ENCODE results near the gene PRIM1.
"Not testable (repeated sequence)": the region's sequence is repeated elsewhere in the genome, so short reads cannot be mapped to it uniquely, and the experiment has no call there.

The PRIM1 gene

DNA sequence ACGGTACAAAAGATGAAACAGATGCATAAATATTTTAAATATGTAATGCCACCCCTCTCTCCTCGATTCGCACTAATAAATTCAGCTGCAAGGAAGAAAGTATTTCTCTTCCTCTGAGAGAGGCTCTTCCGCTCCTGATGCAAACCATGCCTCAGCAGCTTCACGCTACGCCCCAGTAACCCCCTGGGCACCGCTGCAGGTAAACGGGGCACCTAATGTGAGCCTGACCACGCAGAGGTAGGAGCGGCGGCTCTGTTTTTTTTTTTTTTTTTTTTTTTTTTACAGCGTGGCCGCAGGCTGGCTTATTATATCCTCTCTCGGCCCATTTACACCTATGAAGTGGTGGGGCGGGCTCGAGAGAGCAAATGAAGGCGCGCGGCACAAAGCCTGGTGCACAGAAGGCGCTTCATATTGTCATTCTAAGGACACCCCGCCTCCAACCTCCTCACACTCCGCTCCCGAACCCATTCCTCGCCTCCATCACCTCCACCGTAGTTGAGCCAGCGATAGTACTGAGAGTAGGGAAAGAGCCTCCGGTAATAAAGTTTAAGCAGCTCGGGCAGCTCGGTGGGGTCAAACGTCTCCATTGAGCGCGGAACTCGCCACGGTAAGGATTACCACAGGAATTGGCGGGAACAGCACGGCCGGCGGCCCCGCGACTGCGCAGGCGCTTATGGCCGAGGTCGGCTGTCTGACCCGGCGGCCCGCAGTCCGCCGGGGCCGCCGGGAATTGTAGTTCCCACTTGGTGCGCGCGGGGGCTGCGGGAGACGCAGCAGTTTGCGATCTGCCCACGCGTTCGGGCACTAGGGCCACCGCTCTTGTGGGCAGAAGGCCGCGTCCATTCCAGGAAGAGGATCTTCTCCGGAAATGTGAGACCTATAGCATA lies at the start of gene PRIM1:
PRIM1 (minus strand) TSS at position 612 of the 887 bp plus-strand sequence; CDS start at position 587, 25 bp downstream.
- DNase-seq (ENCODE audit: low read depth in 2 of 2): peak; percentile 87 to 88

DNA sequence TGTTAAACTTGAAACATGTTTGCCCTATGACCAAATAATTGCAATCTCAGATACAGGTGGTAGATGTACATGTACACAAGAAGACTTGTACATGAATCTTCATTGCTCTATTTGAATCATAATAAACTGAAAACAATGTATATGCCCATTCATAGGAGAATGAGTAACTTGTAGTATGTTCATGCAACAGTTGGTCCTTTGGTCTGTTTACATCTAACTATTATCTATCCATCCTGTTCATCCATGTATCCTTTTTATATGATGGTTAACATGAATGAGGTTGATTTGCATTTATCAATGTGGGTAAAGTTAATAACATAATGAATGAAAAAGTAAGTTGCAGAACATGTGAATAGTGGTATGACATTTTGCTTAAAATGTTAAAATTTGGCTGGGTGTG lies 48.1 kb upstream of the PRIM1 start:
- no peak for DNase-seq (ENCODE audit: low read depth in 2 of 2)

DNA sequence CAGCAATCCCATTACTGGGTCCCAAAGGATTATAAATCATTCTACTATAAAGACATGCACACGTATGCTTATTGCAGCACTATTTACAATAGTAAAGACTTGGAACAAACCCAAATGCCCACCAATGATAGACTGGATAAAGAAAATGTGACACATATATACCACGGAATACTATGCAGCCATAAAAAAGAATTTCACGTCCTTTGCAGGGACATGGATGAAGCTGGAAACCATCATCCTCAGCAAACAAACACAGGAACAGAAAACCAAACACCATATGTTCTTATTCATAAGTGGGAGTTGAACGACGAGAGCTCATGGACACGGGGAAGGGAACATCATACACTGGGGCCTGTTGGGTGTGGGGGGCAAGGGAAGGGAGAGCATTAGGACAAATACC lies 47.2 kb upstream of the PRIM1 start:
- not testable (repeated sequence) for DNase-seq (ENCODE audit: low read depth in 2 of 2)

DNA sequence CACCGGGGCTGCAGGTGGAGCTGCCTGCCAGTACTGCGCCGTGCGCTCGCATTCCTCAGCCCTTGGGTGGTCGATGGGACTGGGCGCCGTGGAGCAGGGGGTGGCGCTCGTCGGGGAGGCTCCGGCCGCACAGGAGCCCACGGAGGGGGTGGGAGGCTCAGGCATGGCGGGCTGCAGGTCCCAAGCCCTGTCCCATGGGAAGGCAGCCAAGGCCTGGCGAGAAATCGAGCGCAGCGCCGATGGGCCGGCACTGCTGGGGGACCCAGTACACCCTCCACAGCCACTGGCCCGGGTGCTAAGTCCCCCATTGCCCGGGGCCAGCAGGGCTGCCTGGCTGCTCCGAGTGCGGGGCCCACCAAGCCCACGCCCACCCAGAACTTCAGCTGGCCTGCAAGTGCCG lies 43.7 kb upstream of the PRIM1 start:
- DNase-seq (ENCODE audit: low read depth in 2 of 2): not testable (repeated sequence)

DNA sequence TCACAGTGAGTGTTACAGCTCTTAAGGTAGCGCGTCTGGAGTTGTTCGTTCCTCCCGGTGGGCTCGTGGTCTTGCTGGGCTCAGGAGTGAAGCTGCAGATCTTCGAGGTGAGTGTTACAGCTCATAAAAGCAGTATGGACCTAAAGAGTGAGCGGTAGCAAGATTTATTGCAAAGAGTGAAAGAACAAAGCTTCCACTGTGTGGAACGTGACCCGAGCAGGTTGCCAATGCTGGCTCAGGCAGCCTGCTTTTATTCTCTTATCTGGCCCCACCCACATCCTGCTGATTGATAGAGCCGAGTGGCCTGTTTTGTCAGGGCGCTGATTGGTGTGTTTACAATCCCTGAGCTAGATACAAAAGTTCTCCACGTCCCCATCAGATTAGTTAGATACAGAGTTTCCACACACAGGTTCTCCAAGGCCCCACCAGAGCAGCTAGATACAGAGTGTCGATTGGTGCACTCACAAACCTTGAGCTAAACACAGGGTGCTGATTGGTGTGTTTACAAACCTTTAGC lies 43.0 kb upstream of the PRIM1 start:
- DNase-seq (ENCODE audit: low read depth in 2 of 2): not testable (repeated sequence)

DNA sequence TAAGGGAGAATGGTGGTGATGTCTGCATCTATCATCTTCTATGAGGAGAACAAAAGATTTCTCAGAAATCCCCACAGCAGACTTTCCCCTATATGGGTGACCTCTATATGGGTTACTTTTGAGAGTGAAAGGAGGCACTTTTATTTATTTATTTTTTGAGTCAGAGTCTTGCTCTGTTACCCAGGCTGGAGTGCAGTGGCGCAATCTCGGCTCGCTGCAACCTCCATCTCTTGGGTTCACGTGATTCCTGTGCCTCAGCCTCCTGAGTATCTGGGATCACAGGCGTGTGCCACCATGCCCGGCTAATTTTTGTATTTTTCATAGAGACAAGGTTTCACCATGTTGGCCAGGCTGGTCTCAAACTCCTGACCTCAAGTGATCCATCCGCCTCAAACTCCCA lies 41.0 kb upstream of the PRIM1 start:
- DNase-seq (ENCODE audit: low read depth in 2 of 2): not testable (repeated sequence)

DNA sequence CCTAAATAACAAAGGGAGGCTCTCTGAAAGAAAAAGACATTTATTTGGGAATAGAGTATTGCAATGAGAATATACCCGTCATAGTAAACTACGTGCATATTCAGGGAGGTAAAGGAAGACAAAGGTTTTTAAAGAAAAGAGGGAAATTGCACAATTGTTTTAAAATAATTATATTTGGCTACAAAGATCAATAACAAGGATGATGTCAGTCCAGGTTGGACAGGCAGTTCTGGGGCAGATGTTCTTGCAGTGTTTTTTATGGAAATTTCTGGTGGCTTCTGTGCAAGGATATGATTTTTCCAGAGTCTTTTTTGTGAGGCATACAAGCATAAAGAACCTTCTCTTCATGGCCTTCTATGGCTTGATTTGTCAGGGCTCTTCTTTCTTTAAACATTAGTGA lies 40.6 kb upstream of the PRIM1 start:
- no peak for DNase-seq (ENCODE audit: low read depth in 2 of 2)

DNA sequence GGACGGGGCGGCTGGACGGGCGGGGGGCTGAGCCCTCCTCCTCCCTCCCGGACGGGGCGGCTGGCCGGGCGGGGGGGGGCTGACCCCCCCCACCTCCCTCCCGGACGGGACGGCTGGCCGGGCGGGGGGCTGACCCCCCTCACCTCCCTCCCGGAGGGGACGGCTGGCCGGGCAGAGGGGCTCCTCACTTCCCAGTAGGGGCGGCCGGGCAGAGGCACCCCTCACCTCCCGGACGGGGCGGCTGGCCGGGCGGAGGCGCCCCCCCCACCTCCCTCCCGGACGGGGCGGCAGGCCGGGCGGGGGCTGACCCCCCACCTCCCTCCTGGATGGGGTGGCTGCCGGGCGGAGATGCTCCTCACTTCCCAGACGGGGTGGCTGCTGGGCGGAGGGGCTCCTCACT lies 37.3 kb upstream of the PRIM1 start:
- not testable (repeated sequence) for DNase-seq (ENCODE audit: low read depth in 2 of 2)

DNA sequence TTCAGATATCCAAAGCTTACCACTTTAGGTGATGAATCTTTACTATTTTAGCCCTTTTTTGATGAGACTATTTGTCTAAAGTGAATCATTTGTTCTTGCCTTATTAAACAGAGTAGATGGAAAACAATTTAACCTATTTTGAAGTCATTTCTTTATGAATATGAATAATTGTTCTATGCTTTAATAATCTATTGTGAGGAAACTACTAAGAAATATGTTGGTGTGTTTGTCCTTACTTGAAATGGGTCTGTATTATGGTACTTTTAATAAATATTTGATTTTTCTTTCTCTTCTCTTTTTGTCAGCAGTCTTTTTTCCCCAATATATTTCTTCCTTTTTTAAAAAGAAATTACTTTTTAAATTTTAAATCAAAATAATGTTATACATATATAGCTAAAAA lies 35.4 kb upstream of the PRIM1 start:
- DNase-seq (ENCODE audit: low read depth in 2 of 2): no peak

DNA sequence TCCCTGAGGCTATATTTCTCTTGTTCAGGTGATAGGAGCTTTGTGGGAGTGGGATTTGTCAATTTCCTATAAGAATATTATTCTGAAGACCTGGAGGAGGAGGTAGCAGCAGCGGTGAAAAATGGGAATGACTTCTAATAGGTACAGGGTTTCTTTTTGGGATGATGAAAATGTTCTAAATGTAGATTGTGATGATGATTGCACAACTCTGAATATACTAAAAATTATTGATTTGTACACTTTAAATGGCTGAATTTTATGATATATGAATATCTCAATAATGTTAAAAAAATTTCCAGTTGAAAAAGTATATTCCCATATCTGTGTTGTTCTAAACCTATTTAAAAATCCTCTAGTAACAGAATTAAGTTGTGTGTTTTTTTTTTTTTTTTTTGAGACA lies 33.8 kb upstream of the PRIM1 start:
- no peak for DNase-seq (ENCODE audit: low read depth in 2 of 2)

GRCh38 chr12:56785141-56785865 lies 33.2 kb upstream of the PRIM1 start:
- DNase-seq (ENCODE audit: low read depth in 2 of 2): no peak

- no peak for DNase-seq (ENCODE audit: low read depth in 2 of 2)
Observed at GRCh38 chr12:56781726-56782125, 29.6 kb upstream of the PRIM1 start.

DNA sequence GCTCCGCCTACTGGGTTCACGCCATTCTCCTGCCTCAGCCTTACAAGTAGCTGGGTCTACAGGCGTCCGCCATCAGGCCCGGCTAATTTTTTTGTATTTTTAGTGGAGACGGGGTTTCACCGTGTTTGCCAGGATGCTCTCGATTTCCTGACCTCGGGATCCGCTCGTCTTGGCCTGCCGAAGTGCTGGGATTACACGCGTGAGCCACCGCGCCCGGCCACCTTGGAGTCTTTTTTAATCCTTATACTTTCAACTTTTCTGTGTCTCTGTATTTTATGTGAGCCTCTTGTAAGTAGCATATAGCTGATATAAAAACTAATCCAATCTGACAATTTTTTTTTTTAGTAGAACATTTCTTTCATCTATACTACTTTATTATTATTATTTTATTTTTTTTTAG lies 26.6 kb upstream of the PRIM1 start:
- DNase-seq (ENCODE audit: low read depth in 2 of 2): no peak

DNA sequence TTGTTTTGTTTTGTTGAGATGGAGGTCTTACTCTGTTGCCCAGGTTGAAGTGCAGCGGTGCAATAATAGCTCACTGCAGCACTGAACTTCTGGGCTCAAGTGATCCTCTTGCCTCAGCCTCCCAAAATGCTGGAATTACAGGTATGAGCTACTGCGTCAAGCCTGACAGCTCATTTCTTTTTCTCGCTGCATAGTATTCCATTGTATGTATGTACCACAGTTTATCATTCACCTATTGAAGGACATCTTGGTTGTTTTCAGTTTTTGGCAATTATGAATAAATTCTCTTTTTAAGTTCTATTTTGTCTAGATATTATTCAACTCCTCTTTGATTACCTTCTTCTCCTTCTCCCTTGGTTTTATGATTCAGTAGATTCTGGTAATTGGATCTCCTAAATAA lies 24.5 kb upstream of the PRIM1 start:
- no peak for DNase-seq (ENCODE audit: low read depth in 2 of 2)

- no peak for DNase-seq (ENCODE audit: low read depth in 2 of 2)
Observed at GRCh38 chr12:56775638-56776037, 23.5 kb upstream of the PRIM1 start.

GRCh38 chr12:56773113-56773512 lies 21.0 kb upstream of the PRIM1 start:
- no peak for DNase-seq (ENCODE audit: low read depth in 2 of 2)

DNA sequence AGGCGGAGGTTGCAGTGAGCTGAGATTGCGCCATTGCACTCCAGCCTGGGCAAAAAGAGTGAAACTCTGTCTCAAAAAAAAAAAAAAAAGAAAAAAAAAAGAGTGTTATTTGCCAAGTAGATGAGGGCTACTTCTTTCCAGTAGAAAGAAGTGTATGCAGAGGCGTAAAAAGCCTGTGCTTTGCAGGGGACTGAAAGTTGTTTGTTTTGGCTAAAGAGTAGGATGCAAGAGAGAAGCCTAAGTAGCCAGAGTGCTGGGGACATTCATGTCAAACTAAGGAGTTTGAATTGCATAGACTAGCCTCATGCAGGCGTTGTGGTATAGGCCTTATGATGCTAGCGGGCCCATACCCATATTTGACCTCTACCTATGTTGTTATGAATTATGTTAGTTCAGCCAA lies 20.5 kb upstream of the PRIM1 start:
- DNase-seq (ENCODE audit: low read depth in 2 of 2): no peak

DNA sequence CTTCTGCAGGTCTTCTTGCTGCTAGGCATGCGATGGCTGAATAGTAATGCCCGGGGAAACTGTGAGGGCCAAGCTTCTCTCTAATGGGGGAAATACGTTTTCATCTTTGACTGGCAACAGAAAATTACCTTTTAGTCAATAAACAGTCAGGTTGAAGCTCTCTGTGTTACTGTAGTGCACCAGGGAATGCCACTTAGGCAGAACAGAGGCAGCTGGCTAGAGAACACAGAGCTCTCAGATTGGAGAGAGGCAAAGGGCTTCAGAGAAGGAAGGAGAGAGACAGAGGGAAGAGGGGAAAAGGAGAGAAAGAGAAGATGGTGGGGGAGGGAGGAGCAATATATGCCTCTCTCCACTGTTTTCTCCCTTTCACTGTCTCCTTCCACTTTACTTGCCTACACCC lies 17.7 kb upstream of the PRIM1 start:
- DNase-seq (ENCODE audit: low read depth in 2 of 2): no peak

DNA sequence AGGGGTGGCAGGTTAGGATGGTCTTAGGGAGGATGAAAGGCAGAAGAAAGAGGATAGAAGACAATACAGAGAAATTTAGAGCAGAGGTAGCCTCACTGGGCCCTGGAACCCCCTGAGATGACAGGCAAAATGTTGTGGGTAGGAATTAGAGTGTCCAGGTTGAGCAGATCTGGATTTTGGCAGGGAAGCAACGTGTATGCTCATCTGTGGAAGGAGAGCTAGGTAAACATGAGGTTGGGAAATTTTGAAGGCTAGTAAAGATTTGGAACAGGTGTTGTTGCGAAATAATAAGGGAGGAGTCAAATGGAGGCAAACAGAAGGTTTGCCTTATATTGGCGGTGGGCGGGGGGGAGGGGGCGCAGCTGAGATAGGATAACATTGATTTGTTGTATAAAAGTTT lies 16.3 kb upstream of the PRIM1 start:
- DNase-seq (ENCODE audit: low read depth in 2 of 2): no peak

DNA sequence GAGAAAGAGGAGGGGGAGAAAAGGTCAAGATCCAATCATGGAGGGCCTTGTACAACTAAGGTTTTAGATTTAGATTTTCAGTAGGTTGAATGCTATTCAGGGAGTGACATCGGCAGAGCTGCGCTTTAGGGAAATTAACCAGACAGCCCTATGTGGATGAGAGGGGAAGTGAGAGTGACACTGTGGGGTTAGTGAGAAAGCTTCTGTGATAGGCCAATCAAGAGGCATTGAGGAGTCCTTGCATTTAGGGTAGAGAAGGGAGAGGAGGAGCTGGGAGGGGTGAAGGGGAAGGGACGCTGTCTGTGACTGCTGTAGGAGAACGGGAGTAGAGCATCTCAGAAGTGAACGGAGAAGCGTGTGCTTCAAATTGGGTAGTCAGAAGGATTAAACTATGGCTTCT lies 14.4 kb upstream of the PRIM1 start:
- no peak for DNase-seq (ENCODE audit: low read depth in 2 of 2)

- DNase-seq (ENCODE audit: low read depth in 2 of 2): no peak
Observed at GRCh38 chr12:56763753-56764657, 11.9 kb upstream of the PRIM1 start.

DNA sequence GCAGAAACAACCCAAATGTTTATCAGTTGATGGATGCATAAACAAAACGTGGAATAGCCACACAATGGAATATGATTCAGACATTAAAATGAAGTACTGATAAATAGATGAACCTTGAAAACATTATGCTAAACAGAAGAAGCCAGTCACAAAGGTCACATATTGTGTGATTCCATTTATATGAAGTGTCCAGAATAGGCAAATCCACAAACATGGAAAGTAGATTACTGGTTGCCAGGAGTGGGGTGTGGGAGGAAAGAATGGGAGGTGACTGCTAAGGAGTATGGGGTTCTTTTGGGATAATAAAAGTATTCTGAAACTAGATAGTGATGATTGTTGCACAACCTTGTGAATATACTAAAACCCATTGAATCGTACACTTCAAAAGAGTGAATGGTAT lies 9.7 kb upstream of the PRIM1 start:
- no peak for DNase-seq (ENCODE audit: low read depth in 2 of 2)

Data from stimulated activated CD4-positive, alpha-beta T cell treated with anti-CD3 and anti-CD28 coated beads, Interleukin-4, amount 100 ng/mL, for 48 hours (primary cell).